Measurements from ENCODE around the gene ANKRD45. TPM values are rescaled to one million over a fixed set of nuclear protein-coding genes. Genes with fewer than 3 reads are reported as not detected.
"Not testable (repeated sequence)": the region's sequence is repeated elsewhere in the genome, so short reads cannot be mapped to it uniquely, and the experiment has no call there.

The ANKRD45 gene, protein sequence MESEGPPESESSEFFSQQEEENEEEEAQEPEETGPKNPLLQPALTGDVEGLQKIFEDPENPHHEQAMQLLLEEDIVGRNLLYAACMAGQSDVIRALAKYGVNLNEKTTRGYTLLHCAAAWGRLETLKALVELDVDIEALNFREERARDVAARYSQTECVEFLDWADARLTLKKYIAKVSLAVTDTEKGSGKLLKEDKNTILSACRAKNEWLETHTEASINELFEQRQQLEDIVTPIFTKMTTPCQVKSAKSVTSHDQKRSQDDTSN
- total RNA-seq, result 0.13 TPM in 1 of 2 replicates, not detected in the other
- polyA plus RNA-seq (2012), result 0.11 TPM

DNA sequence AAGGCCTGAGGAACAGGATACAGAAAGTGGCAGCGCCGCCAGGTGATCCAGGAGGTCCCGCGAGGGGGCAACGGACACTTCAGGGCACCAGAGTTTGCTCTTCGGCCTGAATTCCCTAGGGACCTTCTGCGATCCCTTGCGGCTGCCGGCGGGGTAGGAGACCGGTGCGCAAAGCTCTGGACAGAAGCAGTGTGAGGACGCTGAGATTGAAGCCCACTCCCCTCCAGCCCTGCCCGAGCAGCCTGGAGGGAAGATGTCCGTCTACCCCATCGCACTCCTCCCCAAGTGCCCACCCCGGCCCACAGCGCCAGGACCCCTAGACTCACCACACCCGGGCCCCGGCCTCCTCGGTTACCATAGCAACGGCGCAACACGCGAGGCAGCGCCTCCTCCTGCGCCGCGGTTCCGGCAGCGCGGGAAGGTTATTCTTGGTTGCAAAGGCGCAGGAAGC lies at the start of gene ANKRD45:
ANKRD45 (minus strand) TSS at position 361 of the 451 bp plus-strand sequence. CDS start 10,433 bp downstream, outside the sequence.
- DNase-seq (ENCODE audit: low read depth), result peak; percentile 29

- peak; percentile 3 for DNase-seq (ENCODE audit: low read depth)
These were observed 47.6 kb upstream of the ANKRD45 start for GRCh38 chr1:173717238-173717637.

DNA sequence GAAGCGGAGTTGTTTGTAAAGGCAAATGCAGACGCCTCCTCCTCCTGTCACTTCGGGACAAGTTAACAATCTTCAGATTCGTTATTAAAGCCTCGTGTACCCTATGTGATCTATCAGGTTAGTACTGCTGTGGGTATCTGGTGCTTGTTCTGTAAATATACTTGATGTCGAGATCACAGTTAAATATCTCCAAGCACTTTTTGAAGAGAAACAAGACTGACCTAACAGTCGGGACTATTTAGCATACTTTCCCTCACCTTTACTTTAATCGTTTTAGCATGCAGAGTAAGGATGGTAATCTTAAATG lies 45.8 kb upstream of the ANKRD45 start:
- DNase-seq (ENCODE audit: low read depth), result no peak

GRCh38 chr1:173714759-173715537 lies 45.3 kb upstream of the ANKRD45 start, which contains the start of gene KLHL20:
Gene KLHL20, plus strand, starts transcription at chr1:173714981. Its CDS starts 1,063 bp downstream, at chr1:173716044.
- peak; percentile 94 for DNase-seq (ENCODE audit: low read depth)

DNA sequence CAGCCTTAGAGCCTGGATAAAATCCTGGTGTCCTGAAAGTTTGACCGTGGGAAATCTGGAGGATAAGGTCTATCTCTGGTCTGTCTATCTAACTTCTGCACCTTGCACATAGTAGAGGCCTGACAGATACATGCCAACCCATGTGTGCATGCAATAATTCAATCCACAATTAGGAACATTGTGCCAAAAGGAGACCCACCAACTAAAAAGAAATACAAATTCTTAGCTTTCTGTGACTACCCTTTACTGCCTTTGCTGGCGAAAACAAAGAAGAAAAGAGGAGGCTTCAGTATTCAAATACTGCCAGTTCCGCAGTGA lies 44.7 kb upstream of the ANKRD45 start:
- no peak for DNase-seq (ENCODE audit: low read depth)

DNA sequence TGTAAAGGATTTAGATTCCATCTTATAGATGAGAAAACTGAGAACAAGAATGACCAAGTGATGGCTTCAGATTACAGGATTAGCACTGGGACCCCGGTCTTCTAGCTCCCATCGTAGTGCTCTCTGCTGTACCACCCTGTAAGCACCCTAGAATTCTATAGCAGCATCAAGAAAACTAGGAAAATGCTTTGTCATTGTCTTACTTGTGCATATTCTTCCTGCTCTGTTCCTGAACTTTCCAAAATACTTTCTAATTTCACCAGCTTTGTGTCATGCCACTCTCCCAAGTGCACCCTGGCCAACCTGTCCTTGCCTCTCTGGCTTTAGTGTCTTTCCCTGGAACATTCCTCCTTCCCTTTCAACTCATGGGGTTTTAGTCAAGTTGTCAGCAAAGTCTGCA lies 39.1 kb upstream of the ANKRD45 start:
- DNase-seq (ENCODE audit: low read depth), result no peak

- DNase-seq (ENCODE audit: low read depth), result no peak
These were observed 35.5 kb upstream of the ANKRD45 start for GRCh38 chr1:173705117-173705516.

DNA sequence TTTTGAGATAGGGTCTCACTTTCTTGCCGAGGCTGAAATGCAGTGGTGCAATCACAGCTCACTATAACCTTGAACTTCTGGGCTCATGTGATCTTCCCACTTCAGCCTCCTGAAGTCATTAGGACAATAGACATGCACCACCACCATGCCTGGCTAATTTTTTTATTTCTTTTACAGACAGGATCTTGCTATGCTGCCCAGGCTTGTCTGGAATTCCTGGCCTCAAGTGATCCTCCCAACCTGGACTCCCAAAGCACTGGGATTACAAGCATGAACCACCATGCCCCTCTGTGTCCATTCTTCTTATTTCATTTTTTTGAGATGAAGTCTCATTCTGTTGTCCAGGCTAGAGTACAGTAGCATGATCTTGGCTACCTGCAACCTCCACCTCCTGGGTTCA lies 33.1 kb upstream of the ANKRD45 start:
- DNase-seq (ENCODE audit: low read depth), result no peak

DNA sequence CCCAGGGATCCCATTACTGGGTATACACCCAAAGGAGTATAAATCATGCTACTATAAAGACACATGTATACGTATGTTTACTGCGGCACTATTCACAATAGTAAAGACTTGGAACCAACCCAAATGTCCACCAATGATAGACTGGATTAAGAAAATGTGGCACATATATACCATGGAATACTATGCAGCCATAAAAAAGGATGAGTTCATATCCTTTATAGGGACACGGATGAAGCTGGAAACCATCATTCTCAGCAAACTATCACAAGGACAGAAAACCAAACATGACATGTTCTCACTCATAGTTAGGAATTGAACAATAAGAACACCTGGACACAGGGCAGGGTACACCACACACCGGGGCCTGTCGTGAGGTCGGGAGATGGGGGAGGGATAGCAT lies 31.6 kb upstream of the ANKRD45 start:
- not testable (repeated sequence) for DNase-seq (ENCODE audit: low read depth)

DNA sequence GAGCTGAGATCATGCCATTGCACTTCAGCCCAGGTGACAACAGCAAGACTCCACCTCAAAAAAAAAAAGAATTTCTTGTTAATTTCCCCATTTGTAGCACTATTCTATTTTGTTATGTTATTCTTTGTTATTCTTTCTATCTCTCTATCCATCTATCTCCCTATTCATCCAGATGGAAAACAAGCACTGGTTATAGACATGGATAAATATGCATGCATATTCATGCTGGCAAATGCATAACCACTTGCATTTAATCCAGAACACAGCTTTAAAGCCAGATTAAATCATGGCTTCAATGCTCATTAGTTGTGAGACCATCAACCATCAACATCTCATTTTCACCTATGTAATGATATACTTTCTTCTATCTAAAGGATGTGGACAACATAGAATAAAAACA lies 23.6 kb upstream of the ANKRD45 start:
- DNase-seq (ENCODE audit: low read depth), result no peak

GRCh38 chr1:173688300-173688699 lies 18.6 kb upstream of the ANKRD45 start:
- no peak for DNase-seq (ENCODE audit: low read depth)

DNA sequence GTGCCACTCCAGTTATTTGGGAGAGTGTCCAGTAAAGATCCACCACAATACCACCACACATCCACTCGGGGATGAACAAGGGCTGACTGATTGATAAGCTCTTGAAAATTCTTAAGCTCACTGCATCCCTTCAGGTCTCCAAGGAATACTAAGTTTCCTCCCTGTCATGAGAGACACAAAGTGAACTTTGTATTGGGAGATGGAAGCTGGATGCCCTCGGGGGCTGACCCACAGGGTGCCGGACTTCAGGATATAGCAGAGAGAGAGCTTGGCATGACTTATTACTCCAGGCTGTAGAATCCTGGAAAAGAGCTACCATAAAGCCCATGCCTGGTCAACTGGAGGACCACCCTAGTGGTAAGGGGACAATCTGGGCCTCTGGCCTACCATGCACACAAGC lies 15.5 kb upstream of the ANKRD45 start:
- DNase-seq (ENCODE audit: low read depth), result not testable (repeated sequence)

GRCh38 chr1:173683838-173684237 lies 14.2 kb upstream of the ANKRD45 start:
- DNase-seq (ENCODE audit: low read depth), result not testable (repeated sequence)

DNA sequence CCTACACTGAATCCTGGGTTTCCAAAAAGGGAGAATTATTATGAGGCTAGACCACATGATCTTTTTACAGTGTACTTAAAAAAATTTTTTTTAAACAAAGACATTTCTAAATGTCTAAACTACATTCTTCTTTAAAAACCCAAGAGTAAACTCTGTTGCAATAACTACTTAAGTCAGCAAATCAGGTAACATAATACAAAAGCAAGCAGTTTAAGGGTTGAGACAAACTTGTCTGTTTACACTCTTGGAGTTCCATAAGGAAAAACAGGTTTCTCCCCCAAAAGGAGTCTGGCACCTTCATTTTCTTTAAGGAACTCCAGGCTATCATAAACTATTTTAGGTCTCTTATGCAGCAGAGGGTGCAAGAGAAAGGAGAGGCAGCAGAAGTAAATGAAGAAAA lies 12.5 kb upstream of the ANKRD45 start:
- no peak for DNase-seq (ENCODE audit: low read depth)

DNA sequence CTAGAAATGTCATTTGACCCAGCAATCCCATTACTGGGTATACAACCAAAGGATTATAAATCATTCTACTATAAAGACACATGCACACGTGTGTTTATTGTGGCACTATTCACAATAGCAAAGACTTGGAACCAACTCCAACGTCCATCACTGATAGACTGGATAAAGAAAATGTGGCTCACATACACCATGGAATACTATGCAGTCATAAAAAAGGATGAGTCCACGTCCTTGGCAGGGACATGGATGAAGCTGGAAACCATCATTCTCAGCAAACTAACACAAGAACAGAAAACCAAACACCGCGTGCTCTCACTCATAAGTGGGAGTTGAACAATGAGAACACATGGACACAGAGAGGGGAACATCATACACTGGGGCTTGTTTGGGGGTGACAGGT lies 10.5 kb upstream of the ANKRD45 start:
- not testable (repeated sequence) for DNase-seq (ENCODE audit: low read depth)

DNA sequence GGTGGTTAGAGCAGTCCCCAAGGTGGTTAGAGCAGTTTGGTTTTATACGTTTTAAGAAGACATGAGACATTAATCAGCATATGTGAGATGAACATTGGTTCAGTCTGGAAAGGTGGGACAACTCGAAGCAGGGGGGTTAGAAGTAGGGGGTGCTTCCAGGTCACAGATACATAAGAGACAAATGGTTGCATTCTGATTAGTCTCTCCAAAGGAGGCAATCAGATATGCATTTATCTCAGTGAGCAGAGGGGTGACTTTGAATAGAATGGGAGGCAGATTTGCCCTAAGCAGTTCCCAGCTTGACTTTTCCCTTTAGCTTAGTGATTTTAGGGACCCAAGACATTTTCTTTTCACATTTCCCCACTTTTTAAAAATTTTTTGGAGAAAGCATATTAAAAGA lies 4.8 kb upstream of the ANKRD45 start:
- DNase-seq (ENCODE audit: low read depth), result not testable (repeated sequence)

- no peak for DNase-seq (ENCODE audit: low read depth)
These were observed 3.0 kb downstream of the ANKRD45 start for GRCh38 chr1:173666646-173667045.

DNA sequence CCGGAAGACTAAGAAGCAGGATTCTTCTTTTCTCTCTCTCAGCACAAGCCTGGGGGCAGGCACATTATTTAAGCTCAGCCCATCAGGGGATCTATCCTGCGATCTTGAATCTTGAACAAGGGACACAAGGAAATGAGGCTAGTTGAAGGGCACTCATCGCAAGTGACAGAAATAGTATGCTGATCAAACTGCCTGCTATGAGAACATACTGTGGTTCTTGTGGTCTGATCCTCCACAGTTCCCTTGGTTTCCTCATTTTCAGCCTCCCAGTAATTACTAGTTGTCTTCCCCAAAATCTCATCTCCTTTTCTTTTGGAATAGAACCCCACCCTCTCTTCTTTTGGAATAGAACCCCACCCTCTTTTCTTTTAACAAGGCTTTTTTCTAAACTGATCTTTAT lies 6.5 kb downstream of the ANKRD45 start:
- DNase-seq (ENCODE audit: low read depth), result peak; percentile 56

GRCh38 chr1:173661763-173662162 lies 7.9 kb downstream of the ANKRD45 start:
- no peak for DNase-seq (ENCODE audit: low read depth)

GRCh38 chr1:173661271-173661670 lies 8.4 kb downstream of the ANKRD45 start:
- no peak for DNase-seq (ENCODE audit: low read depth)

DNA sequence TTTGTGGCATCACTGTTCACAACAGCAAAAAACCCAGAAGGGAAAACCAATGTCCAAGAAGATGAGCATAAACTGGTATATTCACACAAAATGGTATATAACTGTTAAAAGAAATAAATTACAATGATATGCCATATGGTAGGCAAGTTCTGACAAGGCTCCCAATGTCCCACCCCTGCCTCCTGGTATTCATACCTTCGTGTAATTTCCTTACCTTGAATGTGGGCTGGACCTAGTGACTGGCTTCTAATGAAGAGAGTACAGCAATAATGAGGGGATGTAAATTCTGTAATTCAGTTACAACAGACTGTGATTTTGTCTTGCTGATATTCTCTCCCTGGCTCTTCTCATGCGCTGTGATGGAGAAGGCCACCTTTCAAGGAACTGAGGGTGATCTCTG lies 9.3 kb downstream of the ANKRD45 start:
- no peak for DNase-seq (ENCODE audit: low read depth)

- no peak for DNase-seq (ENCODE audit: low read depth)
These were observed 20.6 kb downstream of the ANKRD45 start for GRCh38 chr1:173648880-173649605.
